ENCODE results near the gene PRND.

The PRND gene

GRCh38 chr20:4763723-4764510 is 42.2 kb downstream of the PRND start:
- TF ChIP-seq CTCF (IDR thresholded peaks at IDR 0.05; ENCODE audit: low read depth, low read length), result no peak
- no peak for DNase-seq (ENCODE audit: extremely low read depth, low read depth)

GRCh38 chr20:4764805-4765204 is 43.1 kb downstream of the PRND start:
- no peak for TF ChIP-seq CTCF (IDR thresholded peaks at IDR 0.05; ENCODE audit: low read depth, low read length)
- DNase-seq (ENCODE audit: extremely low read depth, low read depth), result no peak

GRCh38 chr20:4765681-4766080 is 44.0 kb downstream of the PRND start:
- TF ChIP-seq CTCF (IDR thresholded peaks at IDR 0.05; ENCODE audit: low read depth, low read length), result no peak
- no peak for DNase-seq (ENCODE audit: extremely low read depth, low read depth)

- no peak for DNase-seq (ENCODE audit: extremely low read depth, low read depth)
- TF ChIP-seq CTCF (IDR thresholded peaks at IDR 0.05; ENCODE audit: low read depth, low read length), result no peak
Measured at GRCh38 chr20:4766631-4767030, 44.9 kb downstream of the PRND start.

- no peak for DNase-seq (ENCODE audit: extremely low read depth, low read depth)
- TF ChIP-seq CTCF (IDR thresholded peaks at IDR 0.05; ENCODE audit: low read depth, low read length), result no peak
Measured at GRCh38 chr20:4767084-4767483, 45.4 kb downstream of the PRND start.

GRCh38 chr20:4769328-4769727 is 47.6 kb downstream of the PRND start:
- TF ChIP-seq CTCF (IDR thresholded peaks at IDR 0.05; ENCODE audit: low read depth, low read length), result no peak
- DNase-seq (ENCODE audit: extremely low read depth, low read depth), result no peak

- no peak for TF ChIP-seq CTCF (IDR thresholded peaks at IDR 0.05; ENCODE audit: low read depth, low read length)
- no peak for DNase-seq (ENCODE audit: extremely low read depth, low read depth)
Measured at GRCh38 chr20:4770026-4770425, 48.3 kb downstream of the PRND start.

Measured in AG09319 (cell line).